Activated B cell treated with CpG ODN at 0.5 μM for 24 hours (primary cell): ENCODE results near the gene CCNT2. TPM values are rescaled to one million over a fixed set of nuclear protein-coding genes. Genes with fewer than 3 reads are reported as not detected.
A peak's percentile ranks its signal among the peaks of the same experiment; 100 is the strongest.

Source experiments
- ATAC-seq: fragments of 200-7000 bp; cut with Tn5 transposase; one replicate; pipeline ENCODE4 v1.10.0; 2021; ENCODE audit warnings: low read depth, mild to moderate bottlenecking, moderate library complexity
- CTCF ChIA-PET: fragments of 350-600 bp; sonication (Branson Sonifier 250); formaldehyde crosslinking; loops from one replicate; lab custom pipeline; 2021; ENCODE audit warnings: antibody characterized with exemption; lab: Charles Lee
- POLR2A ChIA-PET: fragments of 350-600 bp; sonication (Branson Sonifier 250); formaldehyde crosslinking; loops from one replicate; lab custom pipeline; 2021; ENCODE audit warnings: antibody characterized with exemption; lab: Charles Lee
- DNase-seq: peaks from one replicate; pipeline ENCODE4 v3.0.0; 2022
- H3K27ac Mint-ChIP-seq: one replicate; pipeline ENCODE4 v1.8.0; 2020; ENCODE audit warnings: mixed read lengths
- H3K27me3 Mint-ChIP-seq: one replicate; pipeline ENCODE4 v1.8.0; 2021; ENCODE audit warnings: mixed read lengths
- H3K36me3 Mint-ChIP-seq: one replicate; pipeline ENCODE4 v1.8.0; 2021; ENCODE audit warnings: low read depth, mixed read lengths
- H3K4me1 Mint-ChIP-seq: one replicate; pipeline ENCODE4 v1.8.0; 2021; ENCODE audit warnings: mixed read lengths
- H3K4me3 Mint-ChIP-seq: one replicate; pipeline ENCODE4 v1.8.0; 2020; ENCODE audit warnings: mild to moderate bottlenecking, mixed read lengths
- H3K9me3 Mint-ChIP-seq: one replicate; pipeline ENCODE4 v1.8.0; 2020; ENCODE audit warnings: mixed read lengths
- CTCF ChIP-seq: fragments of 200-600 bp; IDR thresholded peaks from one replicate; pipeline ENCODE4 v1.8.0; 2022; ENCODE audit warnings: antibody characterized with exemption, mild to moderate bottlenecking
- intact Hi-C: fragments of 100-400 bp; cut with micrococcal nuclease; formaldehyde crosslinking; loops from one replicate; pipeline ENCODE4 v1.15.1; 2024
- total RNA-seq: library from RNA; stranded (reverse); gene quantifications from 2 replicates; pipeline ENCODE4 v1.2.3, GENCODE V29; 2022

Gene CCNT2
- total RNA-seq, 1 donor from 2014 or later: 73.4 TPM

- Mint-ChIP-seq H3K27me3 (peaks cover 3% of the 10 kb centered on the region), H3K27ac (peak overlapping the region; percentile 99), H3K9me3 (no peaks in the 10 kb centered on the region), H3K4me1 (peaks cover 61% of the 10 kb centered on the region), H3K4me3 (peak overlapping the region; percentile 98), H3K36me3 (peaks cover 42% of the 10 kb centered on the region)
- no peak for TF ChIP-seq CTCF
- no peak for ATAC-seq
- POLR2A ChIA-PET: interaction anchor here (0.6 to 3.2 kb wide), 13 partner anchors 10 to 823 kb away, joined by 3 to 20 read pairs (median 5); partner anchors contain the start of genes R3HDM1, RAB3GAP1 and ZRANB3
- no peak for DNase-seq
- intact Hi-C loops: loop anchor here (2.0 to 5.0 kb wide), 5 partner anchors 637 to 965 kb away; partner anchors contain the start of gene MGAT5
- CTCF ChIA-PET: no interaction called here
Observed at GRCh38 chr2:134919341-134920210, 954 bp downstream of the CCNT2 start.

GRCh38 chr2:134924912-134925311, 6.3 kb downstream of the CCNT2 start:
- Mint-ChIP-seq H3K27me3 (no peaks in the 10 kb centered on the region), H3K27ac (no peak overlapping the region), H3K4me3 (no peak overlapping the region), H3K36me3 (peaks cover 57% of the 10 kb centered on the region), H3K9me3 (no peaks in the 10 kb centered on the region), H3K4me1 (peaks cover 71% of the 10 kb centered on the region)
- ChIA-PET CTCF (no interaction called here), POLR2A (no interaction called here)
- intact Hi-C loops: loop anchor here (1.0 kb wide), 1 partner anchor 8 kb away; no protein-coding TSS in a partner anchor
- no peak for TF ChIP-seq CTCF
- no peak for DNase-seq
- no peak for ATAC-seq

GRCh38 chr2:134926231-134926931, 7.8 kb downstream of the CCNT2 start:
- Mint-ChIP-seq H3K4me1 (peaks cover 75% of the 10 kb centered on the region), H3K4me3 (no peak overlapping the region), H3K27me3 (no peaks in the 10 kb centered on the region), H3K27ac (no peak overlapping the region), H3K9me3 (no peaks in the 10 kb centered on the region), H3K36me3 (peaks cover 62% of the 10 kb centered on the region)
- CTCF ChIA-PET: interaction anchor here (0.6 to 1.5 kb wide), 2 partner anchors 28 to 40 kb away, joined by 3 read pairs; no protein-coding TSS in a partner anchor
- TF ChIP-seq CTCF: no peak
- no peak for DNase-seq
- intact Hi-C loops: no loop called here
- POLR2A ChIA-PET: interaction anchor here (1.8 kb wide), 1 partner anchor 8 kb away, joined by 5 read pairs; the partner anchor contains the start of gene CCNT2
- no peak for ATAC-seq

- ATAC-seq (no peak), DNase-seq (no peak)
- peaks cover 74% of the 10 kb centered on the region for H3K4me1 Mint-ChIP-seq
- ChIA-PET CTCF (no interaction called here), POLR2A (interaction anchor here (1.8 kb wide), 1 partner anchor 9 kb away, joined by 5 read pairs; the partner anchor contains the start of gene CCNT2)
- no peak overlapping the region for H3K27ac Mint-ChIP-seq
- H3K4me3 Mint-ChIP-seq: no peak overlapping the region
- no peaks in the 10 kb centered on the region for H3K9me3 Mint-ChIP-seq
- no peak for TF ChIP-seq CTCF
- intact Hi-C loops: no loop called here
- peaks cover 65% of the 10 kb centered on the region for H3K36me3 Mint-ChIP-seq
- H3K27me3 Mint-ChIP-seq: no peaks in the 10 kb centered on the region
Observed at GRCh38 chr2:134927195-134927594, 8.6 kb downstream of the CCNT2 start.
